Measurements from ENCODE around the gene CD8B2.
"Not testable (repeated sequence)": the region's sequence is repeated elsewhere in the genome, so short reads cannot be mapped to it uniquely, and the experiment has no call there.

- not testable (repeated sequence) for TF ChIP-seq POLR2A (IDR thresholded peaks at IDR 0.05; ENCODE audit: low read depth, low read length); SUPT20H (IDR thresholded peaks at IDR 0.05; ENCODE audit: borderline replicate concordance, control insufficient read depth, low read depth, low read length); EGR1 (IDR thresholded peaks at IDR 0.05; ENCODE audit: borderline replicate concordance in 1 of 2, low read depth in 2 of 2, low read length in 2 of 2); KDM1A (IDR thresholded peaks at IDR 0.05; ENCODE audit: borderline replicate concordance); NFYA (IDR thresholded peaks at IDR 0.05; ENCODE audit: borderline replicate concordance, low read depth, low read length); TCF12 (IDR thresholded peaks at IDR 0.05; ENCODE audit: low read depth, low read length); SMC3 (IDR thresholded peaks at IDR 0.05; ENCODE audit: borderline replicate concordance, low read length); YBX1 (IDR thresholded peaks at IDR 0.05)
- TF ChIP-seq, protein P1, sequence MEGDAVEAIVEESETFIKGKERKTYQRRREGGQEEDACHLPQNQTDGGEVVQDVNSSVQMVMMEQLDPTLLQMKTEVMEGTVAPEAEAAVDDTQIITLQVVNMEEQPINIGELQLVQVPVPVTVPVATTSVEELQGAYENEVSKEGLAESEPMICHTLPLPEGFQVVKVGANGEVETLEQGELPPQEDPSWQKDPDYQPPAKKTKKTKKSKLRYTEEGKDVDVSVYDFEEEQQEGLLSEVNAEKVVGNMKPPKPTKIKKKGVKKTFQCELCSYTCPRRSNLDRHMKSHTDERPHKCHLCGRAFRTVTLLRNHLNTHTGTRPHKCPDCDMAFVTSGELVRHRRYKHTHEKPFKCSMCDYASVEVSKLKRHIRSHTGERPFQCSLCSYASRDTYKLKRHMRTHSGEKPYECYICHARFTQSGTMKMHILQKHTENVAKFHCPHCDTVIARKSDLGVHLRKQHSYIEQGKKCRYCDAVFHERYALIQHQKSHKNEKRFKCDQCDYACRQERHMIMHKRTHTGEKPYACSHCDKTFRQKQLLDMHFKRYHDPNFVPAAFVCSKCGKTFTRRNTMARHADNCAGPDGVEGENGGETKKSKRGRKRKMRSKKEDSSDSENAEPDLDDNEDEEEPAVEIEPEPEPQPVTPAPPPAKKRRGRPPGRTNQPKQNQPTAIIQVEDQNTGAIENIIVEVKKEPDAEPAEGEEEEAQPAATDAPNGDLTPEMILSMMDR (IDR thresholded peaks at IDR 0.05 in 2 of 3, conservative IDR thresholded peaks at IDR 0.05 in 1 of 3; ENCODE audit: control insufficient read depth in 2 of 3, extremely low read depth in 1 of 3, insufficient read depth in 1 of 3, low read depth in 3 of 3, low read length in 3 of 3): not testable (repeated sequence)
Observed at GRCh38 chr2:106487386-106488191, 425 bp downstream of the CD8B2 start.

Data from GM12878 (cell line).